SK-N-SH treated with all-trans-retinoic acid at 6 μM for 48 hours (cell line): ENCODE measurements around the gene CEMIP.

Source experiments
- ATAC-seq: fragments of 200-7000 bp; cut with Tn5 transposase; 3 replicates; pipeline ENCODE4 v1.9.1; 2020; ENCODE audit warnings: mild to moderate bottlenecking, moderate library complexity
- ARNTL ChIP-seq: fragments of 450-650 bp; formaldehyde crosslinking; IDR thresholded peaks from 2 replicates; pipeline ENCODE4 v1.5.0; 2020; ENCODE audit warnings: low read depth, mild to moderate bottlenecking, moderate library complexity, borderline replicate concordance
- BACH2 ChIP-seq: fragments of 250-450 bp; sonication (Bioruptor Pico); IDR thresholded peaks from 2 replicates; pipeline ENCODE4 v1.9.0; 2021; ENCODE audit warnings: mild to moderate bottlenecking, borderline replicate concordance
- CREB5 ChIP-seq: fragments of 250-450 bp; sonication (Bioruptor Pico); IDR thresholded peaks from 2 replicates; pipeline ENCODE4 v1.5.1; 2020; ENCODE audit warnings: low read depth, mild to moderate bottlenecking, moderate library complexity
- CSDC2 ChIP-seq: fragments of 250-450 bp; sonication (Bioruptor Pico); IDR thresholded peaks from 2 replicates; pipeline ENCODE4 v1.5.0; 2020; ENCODE audit warnings: mild to moderate bottlenecking, moderate library complexity
- ESRRG ChIP-seq: fragments of 250-450 bp; sonication (Bioruptor Pico); IDR thresholded peaks from 2 replicates; pipeline ENCODE4 v1.6.1; 2021; ENCODE audit warnings: mild to moderate bottlenecking
- GLIS3 ChIP-seq: fragments of 250-450 bp; sonication (Bioruptor Pico); IDR thresholded peaks from 2 replicates; pipeline ENCODE4 v1.5.0; 2020; ENCODE audit warnings: mild to moderate bottlenecking, moderate library complexity
- ISL1 ChIP-seq: fragments of 250-450 bp; sonication (Bioruptor Pico); IDR thresholded peaks from 2 replicates; pipeline ENCODE4 v2.1.2; 2022; ENCODE audit warnings: mild to moderate bottlenecking, moderate library complexity
- OSR1 ChIP-seq: fragments of 250-450 bp; sonication (Bioruptor Pico); IDR thresholded peaks from 2 replicates; pipeline ENCODE4 v1.8.0; 2022; ENCODE audit warnings: moderate library complexity, mild to moderate bottlenecking, inconsistent platforms
- PATZ1 ChIP-seq: fragments of 250-450 bp; sonication (Bioruptor Pico); IDR thresholded peaks from 2 replicates; pipeline ENCODE4 v1.8.0; 2020; ENCODE audit warnings: mild to moderate bottlenecking, moderate library complexity, borderline replicate concordance
- POU6F1 ChIP-seq: fragments of 250-450 bp; sonication (Bioruptor Pico); IDR thresholded peaks from 2 replicates; pipeline ENCODE4 v1.8.0; 2021; ENCODE audit warnings: low read depth, mild to moderate bottlenecking, moderate library complexity, borderline replicate concordance
- PPARA ChIP-seq: fragments of 250-450 bp; sonication (Bioruptor Pico); IDR thresholded peaks from 2 replicates; pipeline ENCODE4 v1.5.0; 2020; ENCODE audit warnings: mild to moderate bottlenecking, borderline replicate concordance
- RARB ChIP-seq: fragments of 250-450 bp; sonication (Bioruptor Pico); IDR thresholded peaks from 2 replicates; pipeline ENCODE4 v1.8.0; 2021; ENCODE audit warnings: mild to moderate bottlenecking, moderate library complexity
- SNAI2 ChIP-seq: fragments of 250-450 bp; sonication (Bioruptor Pico); IDR thresholded peaks from 2 replicates; pipeline ENCODE4 v1.5.0; 2020; ENCODE audit warnings: mild to moderate bottlenecking, moderate library complexity
- TCF4 ChIP-seq: fragments of 250-450 bp; sonication (Bioruptor Pico); IDR thresholded peaks from 2 replicates; pipeline ENCODE4 v1.8.0; 2021; ENCODE audit warnings: mild to moderate bottlenecking, moderate library complexity, borderline replicate concordance
- TOX ChIP-seq: fragments of 250-450 bp; sonication (Bioruptor Pico); IDR thresholded peaks from 2 replicates; pipeline ENCODE4 v1.8.0; 2021; ENCODE audit warnings: mild to moderate bottlenecking, moderate library complexity, borderline replicate concordance
- TSHZ2 ChIP-seq: fragments of 250-450 bp; sonication (Bioruptor Pico); IDR thresholded peaks from 2 replicates; pipeline ENCODE4 v1.5.0; 2020; ENCODE audit warnings: mild to moderate bottlenecking, moderate library complexity
- ZFP3 ChIP-seq: fragments of 250-450 bp; sonication (Bioruptor Pico); IDR thresholded peaks from 2 replicates; pipeline ENCODE4 v1.5.0; 2020; ENCODE audit warnings: mild to moderate bottlenecking, moderate library complexity
- ZFP30 ChIP-seq: fragments of 450-650 bp; formaldehyde crosslinking; IDR thresholded peaks from 2 replicates; pipeline ENCODE4 v1.5.0; 2022; ENCODE audit warnings: mild to moderate bottlenecking, moderate library complexity
- ZNF565 ChIP-seq: fragments of 450-650 bp; formaldehyde crosslinking; conservative IDR thresholded peaks from 2 replicates; pipeline ENCODE4 v1.5.0; 2020; ENCODE audit warnings: low read depth, mild to moderate bottlenecking, moderate library complexity
- ZNF70 ChIP-seq: fragments of 450-650 bp; formaldehyde crosslinking; IDR thresholded peaks from 2 replicates; pipeline ENCODE4 v1.5.0; 2020; ENCODE audit warnings: mild to moderate bottlenecking, moderate library complexity
- ZNF8 ChIP-seq: fragments of 450-650 bp; formaldehyde crosslinking; IDR thresholded peaks from 2 replicates; pipeline ENCODE4 v1.5.0; 2020; ENCODE audit warnings: mild to moderate bottlenecking, moderate library complexity

Gene CEMIP

GRCh38 chr15:80744415-80744814 is 34.8 kb upstream of the CEMIP start (continued):
- TF ChIP-seq OSR1 (CRISPR knock-in tag) = no peak
- no peak for TF ChIP-seq PATZ1 (CRISPR knock-in tag)
- TF ChIP-seq ZNF70 (CRISPR knock-in tag) = no peak
- no peak for TF ChIP-seq SNAI2 (CRISPR knock-in tag)
- TF ChIP-seq TOX = no peak

GRCh38 chr15:80744826-80745225 is 34.3 kb upstream of the CEMIP start:
- TF ChIP-seq ISL1 (CRISPR knock-in tag) (peak; percentile 38), TSHZ2 (no peak)
- peak; percentile 61 for ATAC-seq

- TF ChIP-seq BACH2 (CRISPR knock-in tag) (no peak), ZNF565 (CRISPR knock-in tag) (no peak), TOX (no peak), RARB (no peak)
- no peak for ATAC-seq
These were observed 33.3 kb upstream of the CEMIP start for GRCh38 chr15:80745888-80746287.

- TF ChIP-seq ARNTL (CRISPR knock-in tag) (no peak), ZNF565 (CRISPR knock-in tag) (no peak), ZFP30 (CRISPR knock-in tag) (no peak), PPARA (CRISPR knock-in tag) (no peak), ESRRG (CRISPR knock-in tag) (no peak), ISL1 (CRISPR knock-in tag) (no peak)
- ATAC-seq = no peak
These were observed 31.7 kb upstream of the CEMIP start for GRCh38 chr15:80747317-80748053.

- ATAC-seq = no peak
- TF ChIP-seq POU6F1 (CRISPR knock-in tag) (no peak), CSDC2 (CRISPR knock-in tag) (no peak), RARB (no peak), PPARA (CRISPR knock-in tag) (no peak), ZFP3 (CRISPR knock-in tag) (no peak), OSR1 (CRISPR knock-in tag) (no peak), TOX (no peak), ZNF565 (CRISPR knock-in tag) (no peak)
These were observed 29.6 kb upstream of the CEMIP start for GRCh38 chr15:80749589-80749988.

GRCh38 chr15:80750575-80750974 is 28.6 kb upstream of the CEMIP start:
- ATAC-seq = no peak
- TF ChIP-seq TOX (no peak), ZFP3 (CRISPR knock-in tag) (no peak), BACH2 (CRISPR knock-in tag) (no peak), ZNF565 (CRISPR knock-in tag) (no peak), TCF4 (CRISPR knock-in tag) (no peak), TSHZ2 (no peak), ZNF8 (CRISPR knock-in tag) (no peak), ZFP30 (CRISPR knock-in tag) (no peak), GLIS3 (no peak), ARNTL (CRISPR knock-in tag) (no peak), OSR1 (CRISPR knock-in tag) (no peak), ISL1 (CRISPR knock-in tag) (no peak), CREB5 (CRISPR knock-in tag) (no peak)
